Measurements from ENCODE around the gene GPR156.

DNA sequence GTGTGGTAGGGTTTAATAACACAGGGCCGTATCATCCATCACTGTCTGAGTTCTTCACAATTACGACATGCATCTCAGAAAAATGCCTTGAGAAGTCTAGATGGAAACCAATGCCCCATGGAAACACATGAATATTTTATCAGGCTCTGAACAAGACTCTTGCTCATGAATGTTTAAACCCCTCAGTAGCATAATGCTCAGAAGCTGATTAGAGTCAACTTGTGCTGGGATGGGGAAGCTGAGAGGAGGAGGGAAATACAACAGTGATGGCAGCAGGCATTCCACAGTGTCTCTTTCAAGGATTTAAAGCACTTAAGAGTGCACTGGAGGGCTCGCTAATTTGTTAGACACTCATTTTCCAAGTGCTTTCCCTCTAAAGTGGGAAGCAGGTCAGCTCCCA is 3.8 kb downstream of the GPR156 start:
- TF ChIP-seq, protein P1, sequence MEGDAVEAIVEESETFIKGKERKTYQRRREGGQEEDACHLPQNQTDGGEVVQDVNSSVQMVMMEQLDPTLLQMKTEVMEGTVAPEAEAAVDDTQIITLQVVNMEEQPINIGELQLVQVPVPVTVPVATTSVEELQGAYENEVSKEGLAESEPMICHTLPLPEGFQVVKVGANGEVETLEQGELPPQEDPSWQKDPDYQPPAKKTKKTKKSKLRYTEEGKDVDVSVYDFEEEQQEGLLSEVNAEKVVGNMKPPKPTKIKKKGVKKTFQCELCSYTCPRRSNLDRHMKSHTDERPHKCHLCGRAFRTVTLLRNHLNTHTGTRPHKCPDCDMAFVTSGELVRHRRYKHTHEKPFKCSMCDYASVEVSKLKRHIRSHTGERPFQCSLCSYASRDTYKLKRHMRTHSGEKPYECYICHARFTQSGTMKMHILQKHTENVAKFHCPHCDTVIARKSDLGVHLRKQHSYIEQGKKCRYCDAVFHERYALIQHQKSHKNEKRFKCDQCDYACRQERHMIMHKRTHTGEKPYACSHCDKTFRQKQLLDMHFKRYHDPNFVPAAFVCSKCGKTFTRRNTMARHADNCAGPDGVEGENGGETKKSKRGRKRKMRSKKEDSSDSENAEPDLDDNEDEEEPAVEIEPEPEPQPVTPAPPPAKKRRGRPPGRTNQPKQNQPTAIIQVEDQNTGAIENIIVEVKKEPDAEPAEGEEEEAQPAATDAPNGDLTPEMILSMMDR (IDR thresholded peaks at IDR 0.05) = no peak
- TF ChIP-seq POLR2A (IDR thresholded peaks at IDR 0.05) = no peak

Data from adrenal gland (tissue), 5 donors.